GM21367 (cell line): ENCODE data around the gene CACNG4.

Experiments
- ATAC-seq: cut with Tn5 transposase; IDR thresholded peaks from one replicate; pipeline ENCODE4 v1.9.1; 2021; ENCODE audit not compliant: unreplicated experiment

Gene CACNG4

GRCh38 chr17:66944351-66945146 lies 20.0 kb upstream of the CACNG4 start:
- no peak for ATAC-seq

- no peak for ATAC-seq
Measured at GRCh38 chr17:66945147-66945835, 19.2 kb upstream of the CACNG4 start.

GRCh38 chr17:66946251-66946650 lies 18.3 kb upstream of the CACNG4 start:
- no peak for ATAC-seq

- ATAC-seq: no peak
Measured at GRCh38 chr17:66947311-66947710, 17.2 kb upstream of the CACNG4 start.

- ATAC-seq: no peak
Measured at GRCh38 chr17:66948061-66948750, 16.3 kb upstream of the CACNG4 start.

GRCh38 chr17:66949501-66949900 lies 15.0 kb upstream of the CACNG4 start:
- no peak for ATAC-seq

GRCh38 chr17:66950325-66950724 lies 14.2 kb upstream of the CACNG4 start:
- ATAC-seq: no peak

- ATAC-seq: no peak
Measured at GRCh38 chr17:66950886-66951604, 13.5 kb upstream of the CACNG4 start.

GRCh38 chr17:66951605-66951953 lies 12.9 kb upstream of the CACNG4 start:
- ATAC-seq: no peak

GRCh38 chr17:66952031-66952524 lies 12.4 kb upstream of the CACNG4 start:
- ATAC-seq: no peak

- no peak for ATAC-seq
Measured at GRCh38 chr17:66952681-66953629, 11.6 kb upstream of the CACNG4 start.

GRCh38 chr17:66953630-66954020 lies 10.9 kb upstream of the CACNG4 start:
- no peak for ATAC-seq

- ATAC-seq: no peak
Measured at GRCh38 chr17:66954632-66955031, 9.9 kb upstream of the CACNG4 start.

- ATAC-seq: no peak
Measured at GRCh38 chr17:66955821-66956220, 8.7 kb upstream of the CACNG4 start.

- ATAC-seq: no peak
Measured at GRCh38 chr17:66956941-66957340, 7.6 kb upstream of the CACNG4 start.

- no peak for ATAC-seq
Measured at GRCh38 chr17:66957343-66957742, 7.2 kb upstream of the CACNG4 start.

- ATAC-seq: no peak
Measured at GRCh38 chr17:66957951-66958579, 6.4 kb upstream of the CACNG4 start.

GRCh38 chr17:66959641-66960375 lies 4.7 kb upstream of the CACNG4 start:
- ATAC-seq: no peak

GRCh38 chr17:66960613-66961012 lies 3.9 kb upstream of the CACNG4 start:
- no peak for ATAC-seq
